Measurements from ENCODE around the gene SNAP47.
A peak's percentile ranks its signal among the peaks of the same experiment; 100 is the strongest.

The SNAP47 gene

GRCh38 chr1:227728892-227729143 lies 6.4 kb upstream of the SNAP47 start:
- H3K36me3 Mint-ChIP-seq (ENCODE audit: low read depth): peaks cover 31% of the 10 kb centered on the region
- DNase-seq: no peak
- H3K27me3 Mint-ChIP-seq: no peaks in the 10 kb centered on the region
- peaks cover 38% of the 10 kb centered on the region for H3K4me1 Mint-ChIP-seq (ENCODE audit: low read depth)
- peak overlapping the region; percentile 26 for H3K27ac Mint-ChIP-seq
- H3K9me3 Mint-ChIP-seq: no peaks in the 10 kb centered on the region
- peak overlapping the region; percentile 77 for H3K4me3 Mint-ChIP-seq

GRCh38 chr1:227729144-227729880 lies 5.9 kb upstream of the SNAP47 start:
- no peaks in the 10 kb centered on the region for H3K27me3 Mint-ChIP-seq
- H3K4me3 Mint-ChIP-seq: peak overlapping the region; percentile 77
- DNase-seq: peak; percentile 44
- H3K36me3 Mint-ChIP-seq (ENCODE audit: low read depth): peaks cover 35% of the 10 kb centered on the region
- H3K9me3 Mint-ChIP-seq: no peaks in the 10 kb centered on the region
- H3K27ac Mint-ChIP-seq: peak overlapping the region; percentile 26
- peaks cover 40% of the 10 kb centered on the region for H3K4me1 Mint-ChIP-seq (ENCODE audit: low read depth)

GRCh38 chr1:227729881-227730629 lies 5.2 kb upstream of the SNAP47 start:
- Mint-ChIP-seq H3K27ac (peak overlapping the region; percentile 66), H3K4me1 (ENCODE audit: low read depth) (peaks cover 43% of the 10 kb centered on the region), H3K4me3 (no peak overlapping the region), H3K27me3 (no peaks in the 10 kb centered on the region), H3K36me3 (ENCODE audit: low read depth) (peaks cover 38% of the 10 kb centered on the region), H3K9me3 (no peaks in the 10 kb centered on the region)
- peak; percentile 69 for DNase-seq

- no peaks in the 10 kb centered on the region for H3K27me3 Mint-ChIP-seq
- no peak for DNase-seq
- peak overlapping the region; percentile 44 for H3K27ac Mint-ChIP-seq
- no peak overlapping the region for H3K4me3 Mint-ChIP-seq
- H3K36me3 Mint-ChIP-seq (ENCODE audit: low read depth): peaks cover 40% of the 10 kb centered on the region
- H3K4me1 Mint-ChIP-seq (ENCODE audit: low read depth): peaks cover 43% of the 10 kb centered on the region
- no peaks in the 10 kb centered on the region for H3K9me3 Mint-ChIP-seq
Observed at GRCh38 chr1:227730630-227731151, 4.5 kb upstream of the SNAP47 start.

GRCh38 chr1:227731241-227731677 lies 4.0 kb upstream of the SNAP47 start:
- no peak overlapping the region for H3K4me3 Mint-ChIP-seq
- H3K27ac Mint-ChIP-seq: peak overlapping the region; percentile 44
- peak; percentile 30 for DNase-seq
- peaks cover 46% of the 10 kb centered on the region for H3K4me1 Mint-ChIP-seq (ENCODE audit: low read depth)
- H3K9me3 Mint-ChIP-seq: no peaks in the 10 kb centered on the region
- peaks cover 42% of the 10 kb centered on the region for H3K36me3 Mint-ChIP-seq (ENCODE audit: low read depth)
- no peaks in the 10 kb centered on the region for H3K27me3 Mint-ChIP-seq

GRCh38 chr1:227731696-227732585 lies 3.3 kb upstream of the SNAP47 start:
- no peak overlapping the region for H3K4me3 Mint-ChIP-seq
- no peak overlapping the region for H3K27ac Mint-ChIP-seq
- H3K4me1 Mint-ChIP-seq (ENCODE audit: low read depth): peaks cover 49% of the 10 kb centered on the region
- DNase-seq: peak; percentile 27
- no peaks in the 10 kb centered on the region for H3K9me3 Mint-ChIP-seq
- H3K36me3 Mint-ChIP-seq (ENCODE audit: low read depth): peaks cover 43% of the 10 kb centered on the region
- H3K27me3 Mint-ChIP-seq: no peaks in the 10 kb centered on the region

- H3K4me1 Mint-ChIP-seq (ENCODE audit: low read depth): peaks cover 52% of the 10 kb centered on the region
- peak; percentile 28 for DNase-seq
- H3K4me3 Mint-ChIP-seq: peak overlapping the region; percentile 93
- no peaks in the 10 kb centered on the region for H3K27me3 Mint-ChIP-seq
- H3K36me3 Mint-ChIP-seq (ENCODE audit: low read depth): peaks cover 47% of the 10 kb centered on the region
- H3K27ac Mint-ChIP-seq: no peak overlapping the region
- no peaks in the 10 kb centered on the region for H3K9me3 Mint-ChIP-seq
Observed at GRCh38 chr1:227732586-227733308, 2.5 kb upstream of the SNAP47 start.

GRCh38 chr1:227733309-227733705 lies 1.9 kb upstream of the SNAP47 start:
- Mint-ChIP-seq H3K4me3 (peak overlapping the region; percentile 93), H3K4me1 (ENCODE audit: low read depth) (peaks cover 49% of the 10 kb centered on the region), H3K27ac (peak overlapping the region; percentile 84), H3K27me3 (no peaks in the 10 kb centered on the region), H3K9me3 (no peaks in the 10 kb centered on the region), H3K36me3 (ENCODE audit: low read depth) (peaks cover 50% of the 10 kb centered on the region)
- no peak for DNase-seq

- Mint-ChIP-seq H3K4me3 (peak overlapping the region; percentile 93), H3K9me3 (no peaks in the 10 kb centered on the region), H3K27me3 (no peaks in the 10 kb centered on the region), H3K27ac (peak overlapping the region; percentile 89), H3K36me3 (ENCODE audit: low read depth) (peaks cover 55% of the 10 kb centered on the region), H3K4me1 (ENCODE audit: low read depth) (peaks cover 50% of the 10 kb centered on the region)
- peak; percentile 31 for DNase-seq
Observed at GRCh38 chr1:227733751-227734545, 1.3 kb upstream of the SNAP47 start.

GRCh38 chr1:227734546-227734855 lies 734 bp upstream of the SNAP47 start:
- no peak for DNase-seq
- Mint-ChIP-seq H3K4me3 (peak overlapping the region; percentile 93), H3K27ac (peak overlapping the region; percentile 89), H3K27me3 (no peaks in the 10 kb centered on the region), H3K36me3 (ENCODE audit: low read depth) (peaks cover 58% of the 10 kb centered on the region), H3K9me3 (no peaks in the 10 kb centered on the region), H3K4me1 (ENCODE audit: low read depth) (peaks cover 48% of the 10 kb centered on the region)

- Mint-ChIP-seq H3K36me3 (ENCODE audit: low read depth) (peaks cover 59% of the 10 kb centered on the region), H3K27ac (peak overlapping the region; percentile 89), H3K4me3 (peak overlapping the region; percentile 93), H3K9me3 (no peaks in the 10 kb centered on the region), H3K27me3 (no peaks in the 10 kb centered on the region), H3K4me1 (ENCODE audit: low read depth) (peaks cover 50% of the 10 kb centered on the region)
- no peak for DNase-seq
Observed at GRCh38 chr1:227735539-227736285, 477 bp downstream of the SNAP47 start.

- no peaks in the 10 kb centered on the region for H3K27me3 Mint-ChIP-seq
- no peak for DNase-seq
- H3K4me3 Mint-ChIP-seq: peak overlapping the region; percentile 52
- peaks cover 52% of the 10 kb centered on the region for H3K36me3 Mint-ChIP-seq (ENCODE audit: low read depth)
- H3K27ac Mint-ChIP-seq: peak overlapping the region; percentile 23
- H3K9me3 Mint-ChIP-seq: no peaks in the 10 kb centered on the region
- H3K4me1 Mint-ChIP-seq (ENCODE audit: low read depth): peaks cover 59% of the 10 kb centered on the region
Observed at GRCh38 chr1:227736814-227737432, 1.7 kb downstream of the SNAP47 start.
